ENCODE measurements around the gene SLC30A7.
"Not testable (repeated sequence)": the region's sequence is repeated elsewhere in the genome, so short reads cannot be mapped to it uniquely, and the experiment has no call there.

SLC30A7 gene, protein sequence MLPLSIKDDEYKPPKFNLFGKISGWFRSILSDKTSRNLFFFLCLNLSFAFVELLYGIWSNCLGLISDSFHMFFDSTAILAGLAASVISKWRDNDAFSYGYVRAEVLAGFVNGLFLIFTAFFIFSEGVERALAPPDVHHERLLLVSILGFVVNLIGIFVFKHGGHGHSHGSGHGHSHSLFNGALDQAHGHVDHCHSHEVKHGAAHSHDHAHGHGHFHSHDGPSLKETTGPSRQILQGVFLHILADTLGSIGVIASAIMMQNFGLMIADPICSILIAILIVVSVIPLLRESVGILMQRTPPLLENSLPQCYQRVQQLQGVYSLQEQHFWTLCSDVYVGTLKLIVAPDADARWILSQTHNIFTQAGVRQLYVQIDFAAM

DNA sequence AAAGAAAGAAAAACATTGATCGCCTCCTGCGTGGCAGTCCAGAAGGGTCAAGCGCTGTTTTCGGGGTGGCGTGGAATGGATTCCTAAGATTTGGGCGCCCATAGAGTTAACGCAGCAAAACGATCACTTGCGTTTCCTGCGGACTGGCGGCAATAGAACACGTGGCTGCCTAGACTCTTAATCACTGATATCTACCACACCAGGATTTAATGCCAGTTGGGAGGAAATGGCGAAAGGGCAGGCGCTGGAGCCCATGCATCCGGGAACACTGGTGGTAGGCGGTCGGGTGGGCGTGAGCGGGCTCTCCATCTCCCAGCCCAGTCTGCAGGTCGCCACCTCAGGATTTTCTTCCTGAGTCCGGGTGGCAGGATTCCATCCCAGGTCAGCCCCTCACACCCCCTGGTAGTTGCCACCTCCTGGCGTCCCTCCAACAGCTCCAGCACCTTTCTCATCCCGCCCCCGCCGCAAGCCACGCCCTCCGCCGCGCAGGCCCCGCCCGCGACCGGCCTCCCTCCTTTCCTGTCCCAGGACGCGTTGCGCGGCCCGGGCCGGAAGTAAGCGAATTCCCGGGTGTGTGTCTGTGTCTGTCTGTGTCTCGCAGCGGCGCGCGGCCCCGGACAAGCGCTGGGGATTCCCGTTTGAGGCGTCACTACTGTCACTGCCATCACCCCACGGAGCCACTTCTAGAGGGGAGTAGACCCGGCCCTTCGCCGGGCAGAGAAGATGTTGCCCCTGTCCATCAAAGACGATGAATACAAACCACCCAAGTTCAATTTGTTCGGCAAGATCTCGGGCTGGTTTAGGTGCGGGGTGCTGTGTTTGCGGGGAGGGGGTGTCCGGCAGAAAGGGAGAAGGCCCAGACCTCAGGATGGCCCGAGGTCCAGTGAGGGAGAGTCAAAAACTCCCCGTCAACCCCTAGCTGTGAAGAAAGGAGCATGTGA lies at the start of gene SLC30A7:
Gene SLC30A7, plus strand, starts transcription at position 551 of the 941 bp plus-strand sequence. Its CDS starts 173 bp downstream, at position 724.
- DNase-seq (ENCODE audit: low spot score): peak; percentile 35

DNA sequence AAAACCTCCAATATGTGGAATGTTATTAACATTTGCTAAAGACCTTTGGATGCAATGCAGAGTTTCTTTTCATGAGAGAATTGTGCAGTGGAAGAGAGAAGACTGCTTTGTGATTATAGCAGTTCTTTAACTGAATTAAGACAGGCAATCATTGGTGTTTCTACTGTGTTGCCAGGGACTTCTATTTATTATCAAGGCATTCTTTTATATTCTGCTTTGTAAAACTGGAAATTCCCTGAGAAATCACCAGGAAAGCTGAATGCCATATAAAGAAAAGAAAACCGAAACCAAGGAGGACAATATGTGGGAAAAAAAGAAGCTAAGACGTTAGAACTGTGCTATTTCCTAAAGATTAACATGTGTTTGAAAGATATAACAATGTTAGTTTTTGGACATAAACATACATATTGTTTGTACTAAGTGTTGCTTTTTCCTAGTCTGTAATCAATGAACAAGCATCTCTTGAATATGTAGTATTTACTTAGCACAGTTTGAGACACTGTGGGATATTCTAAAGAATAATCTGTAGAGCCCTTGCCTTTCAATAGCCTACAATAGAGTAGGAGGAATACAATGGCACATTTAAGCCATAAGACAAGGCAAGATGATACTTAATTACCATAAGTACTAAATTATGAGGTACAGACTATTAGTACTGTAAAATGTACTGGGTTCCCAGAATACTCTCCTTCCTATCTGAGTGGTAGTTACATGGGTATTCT lies 48.4 kb upstream of the SLC30A7 start:
- no peak for DNase-seq (ENCODE audit: low spot score)

GRCh38 chr1:100851726-100852125 lies 44.2 kb upstream of the SLC30A7 start:
- DNase-seq (ENCODE audit: low spot score): no peak

DNA sequence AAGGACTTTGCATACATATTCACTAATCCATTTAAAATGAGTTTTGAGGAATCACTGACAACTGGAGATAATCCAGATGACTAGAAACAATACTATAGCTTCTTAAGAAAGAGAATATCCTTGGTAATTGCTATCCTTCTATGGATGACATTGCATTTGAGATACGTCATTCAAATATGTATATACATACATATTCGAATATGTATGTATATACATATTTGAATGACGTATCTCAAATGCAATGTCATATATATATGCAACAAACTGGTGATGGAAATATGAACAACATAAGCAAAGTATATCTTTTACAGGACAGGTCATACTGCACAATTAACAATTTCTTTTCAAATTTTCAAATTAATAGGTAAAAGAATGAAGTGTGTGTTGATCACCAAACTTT lies 42.9 kb upstream of the SLC30A7 start:
- no peak for DNase-seq (ENCODE audit: low spot score)

DNA sequence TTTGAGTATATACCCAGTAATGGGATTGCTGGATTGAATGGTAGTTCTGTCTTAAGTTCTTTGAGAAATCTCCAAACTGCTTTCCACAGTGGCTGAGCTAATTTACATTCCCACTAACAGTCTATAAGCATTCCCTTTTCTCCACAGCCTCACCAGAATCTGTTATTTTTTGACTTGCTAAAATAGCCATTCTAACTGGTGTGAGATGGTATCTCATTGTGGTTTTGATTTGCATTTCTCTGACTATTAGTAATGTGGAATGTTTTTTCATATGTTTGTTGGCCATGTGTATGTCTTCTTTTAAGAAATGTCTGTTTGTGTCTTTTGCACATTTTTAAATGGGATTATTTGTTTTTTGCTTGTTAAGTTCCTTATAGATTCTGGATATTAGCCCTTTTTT lies 40.8 kb upstream of the SLC30A7 start:
- DNase-seq (ENCODE audit: low spot score): not testable (repeated sequence)

DNA sequence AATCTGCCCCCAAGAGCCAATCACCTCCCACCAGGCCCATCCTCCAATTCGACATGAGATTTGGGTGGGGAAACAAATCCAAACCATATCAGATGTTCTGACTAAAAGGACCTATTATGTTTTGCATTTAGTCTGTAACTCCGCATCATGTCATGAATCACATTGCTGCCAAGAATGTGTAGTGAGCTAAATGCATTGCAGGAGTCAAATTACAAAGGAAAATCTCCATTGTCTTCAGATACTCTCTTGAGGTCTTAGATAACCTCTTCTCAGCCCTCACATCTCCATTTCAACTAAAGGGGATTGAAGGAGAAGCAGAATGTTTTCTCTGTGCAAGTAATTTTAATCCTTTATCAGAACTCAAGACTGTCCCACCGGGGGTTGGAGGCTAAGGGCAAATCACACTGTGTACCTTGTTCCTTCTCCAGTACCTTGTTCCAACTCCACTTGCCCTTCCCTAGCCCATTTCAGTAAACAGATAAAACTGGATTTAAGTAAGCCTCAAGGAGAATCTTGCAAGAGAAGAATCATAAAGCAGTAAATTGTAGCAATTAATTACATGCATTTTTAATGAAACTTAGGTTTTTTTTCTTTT lies 35.4 kb upstream of the SLC30A7 start:
- DNase-seq (ENCODE audit: low spot score): no peak

DNA sequence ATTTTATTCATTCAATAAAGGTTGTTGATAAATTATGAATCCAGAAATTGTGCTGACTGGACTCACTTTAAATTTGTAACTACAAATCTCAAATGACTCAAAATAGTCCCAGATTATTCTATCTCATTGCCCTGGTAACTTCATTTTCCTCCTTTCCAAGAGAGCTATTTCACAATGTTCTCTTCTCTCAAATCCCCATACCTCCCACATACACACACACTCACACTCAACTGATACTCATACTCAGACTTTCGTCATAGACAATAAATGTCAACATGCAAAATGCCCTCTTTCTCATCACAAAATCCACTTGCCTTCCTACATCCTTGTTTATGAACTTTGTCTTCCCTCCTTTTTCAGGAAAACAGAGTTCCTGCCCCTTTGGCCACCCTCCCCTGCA lies 34.5 kb upstream of the SLC30A7 start:
- no peak for DNase-seq (ENCODE audit: low spot score)

- DNase-seq (ENCODE audit: low spot score): no peak
Measured at GRCh38 chr1:100862591-100862990, 33.3 kb upstream of the SLC30A7 start.

GRCh38 chr1:100866041-100866900 lies 29.6 kb upstream of the SLC30A7 start:
- DNase-seq (ENCODE audit: low spot score): no peak

DNA sequence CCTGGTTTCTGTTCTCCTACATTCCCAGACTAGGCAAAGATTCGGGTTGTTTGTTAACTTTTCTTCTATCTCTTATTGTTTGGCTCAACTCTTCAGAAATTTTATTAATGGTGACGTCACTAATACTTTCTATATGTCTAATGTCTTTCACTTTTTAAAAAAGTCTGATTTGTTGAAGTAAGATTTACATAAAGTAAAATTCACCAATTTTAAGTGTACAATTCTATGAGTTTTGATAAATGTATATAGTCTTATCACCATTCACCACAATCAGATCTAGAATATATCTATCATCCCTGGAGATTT lies 29.0 kb upstream of the SLC30A7 start:
- no peak for DNase-seq (ENCODE audit: low spot score)

- no peak for DNase-seq (ENCODE audit: low spot score)
Measured at GRCh38 chr1:100868364-100868995, 27.4 kb upstream of the SLC30A7 start.

DNA sequence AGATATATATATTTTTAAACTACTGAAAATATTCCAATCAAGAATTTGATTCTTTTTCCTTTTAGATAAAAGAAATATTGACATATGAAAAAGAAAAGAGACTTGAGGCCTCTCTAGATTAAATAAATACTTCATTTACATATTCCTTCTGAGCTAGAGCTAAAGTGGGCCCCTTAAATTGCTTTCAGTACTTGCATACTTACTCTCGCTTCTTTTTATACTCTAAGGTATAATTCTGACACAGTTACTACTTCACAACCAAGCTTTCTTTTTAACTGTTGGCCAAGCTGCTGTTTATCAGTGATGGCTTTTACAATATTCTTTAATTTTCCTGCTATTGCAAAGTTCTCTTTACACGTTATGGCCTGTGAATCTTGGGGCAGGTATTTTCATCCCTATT lies 25.9 kb upstream of the SLC30A7 start:
- no peak for DNase-seq (ENCODE audit: low spot score)

GRCh38 chr1:100874433-100874832 lies 21.5 kb upstream of the SLC30A7 start:
- no peak for DNase-seq (ENCODE audit: low spot score)

DNA sequence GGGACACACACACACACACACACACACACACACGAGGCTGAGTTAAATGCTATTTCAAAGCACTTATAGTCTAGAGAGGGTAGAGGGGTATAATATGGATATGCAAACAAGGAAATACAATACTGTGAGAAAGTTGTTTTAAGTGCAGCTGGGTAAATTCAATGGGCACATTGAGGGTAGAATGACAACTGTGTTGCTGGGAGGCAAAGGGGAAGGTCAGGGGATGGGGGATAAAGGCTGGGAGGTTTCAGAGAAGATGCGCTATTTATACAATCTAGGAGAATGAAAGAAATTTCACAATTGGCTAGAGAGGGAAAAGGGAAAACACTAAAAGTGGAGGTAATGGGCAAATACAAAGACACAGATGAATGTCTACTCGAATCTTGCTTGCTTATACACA lies 20.7 kb upstream of the SLC30A7 start:
- no peak for DNase-seq (ENCODE audit: low spot score)

- DNase-seq (ENCODE audit: low spot score): no peak
Measured at GRCh38 chr1:100876291-100876690, 19.6 kb upstream of the SLC30A7 start.

DNA sequence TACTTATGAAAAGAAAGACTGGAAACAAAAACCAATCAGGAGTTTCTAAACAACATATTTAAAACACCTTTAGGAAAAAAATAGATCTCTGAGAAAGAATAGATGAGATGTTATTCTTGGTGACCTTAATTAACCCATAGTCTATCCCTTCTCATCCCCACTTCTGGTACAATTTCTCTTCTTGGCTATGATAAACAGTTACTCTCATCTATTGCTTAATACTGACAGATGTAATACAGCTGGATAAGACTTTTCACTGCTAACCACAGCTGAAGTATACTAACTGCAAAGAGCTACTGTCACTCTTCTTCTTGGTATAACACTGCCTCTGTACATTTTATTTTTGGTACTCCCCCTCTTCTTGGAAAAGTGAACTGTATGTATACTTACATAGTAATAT lies 16.5 kb upstream of the SLC30A7 start:
- DNase-seq (ENCODE audit: low spot score): no peak

DNA sequence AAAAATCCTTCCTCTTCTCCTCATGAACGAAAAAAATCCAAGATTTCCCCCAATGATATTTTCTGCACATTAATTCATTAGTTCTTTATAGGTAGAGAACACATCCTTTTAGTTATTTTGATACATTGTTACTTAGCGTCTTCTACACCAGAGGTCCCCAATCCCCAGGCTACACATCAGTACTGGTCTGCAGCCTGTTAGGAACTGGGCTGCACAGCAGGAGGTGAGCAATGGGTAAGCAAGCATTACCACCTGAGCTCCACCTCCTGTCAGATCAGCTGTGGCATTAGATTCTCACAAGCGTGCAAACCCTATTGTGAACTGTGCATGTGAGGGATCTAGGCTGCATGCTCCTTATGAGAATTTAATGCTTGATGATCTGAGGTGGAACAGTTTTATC lies 14.2 kb upstream of the SLC30A7 start:
- no peak for DNase-seq (ENCODE audit: low spot score)

- no peak for DNase-seq (ENCODE audit: low spot score)
Measured at GRCh38 chr1:100882698-100883097, 13.2 kb upstream of the SLC30A7 start.

- DNase-seq (ENCODE audit: low spot score): no peak
Measured at GRCh38 chr1:100883963-100884362, 11.9 kb upstream of the SLC30A7 start.

- not testable (repeated sequence) for DNase-seq (ENCODE audit: low spot score)
Measured at GRCh38 chr1:100889007-100889406, 6.9 kb upstream of the SLC30A7 start.
